SK-N-SH (cell line): ENCODE results near the gene CCDC18. TPM values are rescaled to one million over a fixed set of nuclear protein-coding genes. Genes with fewer than 3 reads are reported as not detected.

Experiments
- CTCF ChIA-PET: fragments of 300-600, 350-600 bp; formaldehyde crosslinking; extraction: SDS; loops from one replicate; lab custom pipeline; 2021; lab: Yijun Ruan, JAX
- POLR2A ChIA-PET: fragments of 350-600 bp; sonication (Branson Sonifier 250); formaldehyde crosslinking; extraction: SDS; loops from one replicate; lab custom pipeline; 2020; ENCODE audit warnings: antibody characterized with exemption, inconsistent platforms; lab: Yijun Ruan, JAX
- DNase-seq: peaks from one replicate; pipeline ENCODE4 v3.0.0; 2012
- H2AFZ ChIP-seq: fragments of 200-600 bp; sonication (generic); 2 replicates; pipeline ENCODE4 v1.8.1; 2016; ENCODE audit warnings: antibody characterized with exemption, mild to moderate bottlenecking, low read depth
- H3F3A ChIP-seq: fragments of 200-600 bp; sonication (generic); replicated peaks from 2 replicates; pipeline ENCODE3; 2016; ENCODE audit warnings: antibody characterized with exemption, mild to moderate bottlenecking; ENCODE audit not compliant: insufficient read depth
- H3K27ac ChIP-seq, 2 experiments: fragments of 200-500 bp in 1 of 2; fragments of 200-600 bp in 1 of 2; sonication (Bioruptor generic) in 1 of 2; sonication (generic), shearing (Covaris generic) in 1 of 2; 2 replicates each; pipeline versions ENCODE4 v1.5.1 to v1.6.1; 2014 to 2016; ENCODE audit warnings: low read depth in 2 of 2, inconsistent platforms in 1 of 2, low read length in 1 of 2, mild to moderate bottlenecking in 1 of 2, mixed read lengths in 1 of 2
- H3K27me3 ChIP-seq: fragments of 200-600 bp; sonication (generic), shearing (Covaris generic); 2 replicates; pipeline ENCODE4 v1.6.1; 2016; ENCODE audit warnings: mixed run types; ENCODE audit not compliant: insufficient read depth
- H3K36me3 ChIP-seq, 2 experiments: fragments of 200-500 bp in 1 of 2; fragments of 200-600 bp in 1 of 2; sonication (Bioruptor generic) in 1 of 2; sonication (generic) in 1 of 2; replicated peaks in 1 of 2; 2 replicates each; pipeline versions ENCODE3 to v1.5.1; 2014 to 2016; ENCODE audit warnings: low read length in 1 of 2, mild to moderate bottlenecking in 1 of 2; ENCODE audit not compliant: insufficient read depth in 2 of 2, control insufficient read depth in 1 of 2
- H3K4me1 ChIP-seq, 2 experiments: fragments of 200-500 bp in 1 of 2; fragments of 200-600 bp in 1 of 2; sonication (Bioruptor generic) in 1 of 2; sonication (generic), shearing (Covaris generic) in 1 of 2; 2 replicates each; pipeline versions ENCODE4 v1.5.1 to v1.6.1; 2014 to 2016; ENCODE audit warnings: low read depth in 1 of 2, low read length in 1 of 2, mixed run types in 1 of 2; ENCODE audit not compliant: insufficient read depth in 2 of 2, control insufficient read depth in 1 of 2
- H3K4me2 ChIP-seq: fragments of 200-600 bp; sonication (generic), shearing (Covaris generic); 2 replicates; pipeline ENCODE4 v1.6.1; 2017; ENCODE audit warnings: mixed run types
- H3K4me3 ChIP-seq, 2 experiments: fragments of 200-500 bp in 1 of 2; fragments of 200-600 bp in 1 of 2; sonication (Bioruptor generic) in 1 of 2; sonication (generic), shearing (Covaris generic) in 1 of 2; 2 replicates each; pipeline versions ENCODE4 v1.5.1 to v1.8.1; 2014 to 2016; ENCODE audit warnings: low read depth in 2 of 2, inconsistent platforms in 1 of 2, low read length in 1 of 2, mild to moderate bottlenecking in 1 of 2, mixed read lengths in 1 of 2, moderate library complexity in 1 of 2
- H3K79me2 ChIP-seq: fragments of 200-600 bp; sonication (generic); 2 replicates; pipeline ENCODE4 v1.8.1; 2017; ENCODE audit warnings: mild to moderate bottlenecking; ENCODE audit not compliant: insufficient read depth
- H3K9ac ChIP-seq: fragments of 200-600 bp; sonication (generic); 2 replicates; pipeline ENCODE4 v1.6.1; 2017; ENCODE audit warnings: mixed run types
- H3K9me2 ChIP-seq: fragments of 200-600 bp; sonication (generic); 2 replicates; pipeline ENCODE4 v1.6.1; 2017; ENCODE audit warnings: mixed run types
- H3K9me3 ChIP-seq: fragments of 200-600 bp; sonication (generic); 2 replicates; pipeline ENCODE4 v1.6.1; 2017; ENCODE audit warnings: mixed run types, mild to moderate bottlenecking, moderate library complexity
- H4K20me1 ChIP-seq: fragments of 200-600 bp; sonication (generic); 2 replicates; pipeline ENCODE4 v1.6.1; 2017; ENCODE audit warnings: mild to moderate bottlenecking, mixed run types; ENCODE audit not compliant: insufficient read depth
- CHD2 ChIP-seq: fragments of 150-350 bp; IDR thresholded peaks from 2 replicates; pipeline ENCODE4 v1.6.1; 2018; ENCODE audit warnings: low read length; ENCODE audit not compliant: partially characterized antibody
- ELF1 ChIP-seq: IDR thresholded peaks from 2 replicates; pipeline ENCODE4 v1.4.0; 2012
- GABPA ChIP-seq: IDR thresholded peaks from 2 replicates; pipeline ENCODE4 v1.4.0; 2012; ENCODE audit warnings: low read depth, mild to moderate bottlenecking
- MEF2A ChIP-seq: IDR thresholded peaks from 2 replicates; pipeline ENCODE4 v1.4.0; 2012; ENCODE audit warnings: low read depth, borderline replicate concordance
- MXI1 ChIP-seq: IDR thresholded peaks from 2 replicates; pipeline ENCODE4 v1.6.1; 2012; ENCODE audit warnings: mild to moderate bottlenecking, low read depth, low read length, improper control_type of control experiment
- NRF1 ChIP-seq: IDR thresholded peaks from 2 replicates; pipeline ENCODE4 v1.6.1; 2012; ENCODE audit warnings: low read depth, mild to moderate bottlenecking, low read length
- SIN3A ChIP-seq: IDR thresholded peaks from 2 replicates; pipeline ENCODE4 v1.6.1; 2012; ENCODE audit warnings: low read depth, mild to moderate bottlenecking, low read length, moderate library complexity, borderline replicate concordance
- SMC3 ChIP-seq: IDR thresholded peaks from 2 replicates; pipeline ENCODE4 v1.6.1; 2012; ENCODE audit warnings: low read depth, low read length, improper control_type of control experiment
- YY1 ChIP-seq: IDR thresholded peaks from 2 replicates; pipeline ENCODE4 v1.4.0; 2012; ENCODE audit warnings: low read depth, mild to moderate bottlenecking
- WGBS: methylation state at CpG from one replicate; pipeline ENCODE4 v1.1.6; 2017; ENCODE audit warnings: low lambda C conversion rate; 5-methylcytosine and 5-hydroxymethylcytosine counted together
- polyA plus RNA-seq, 3 experiments: library from polyadenylated mRNA; depleted of rRNA; stranded (reverse); fragments of >200 nt; gene quantifications; 2 replicates each; pipeline ENCODE4 v1.2.3, GENCODE V29; 2012
- TF ChIP-seq, protein P1 (sequence below): IDR thresholded peaks from 2 replicates; pipeline ENCODE4 v1.4.0; 2012; ENCODE audit warnings: low read depth, borderline replicate concordance
- TF ChIP-seq, protein P2 (sequence below): IDR thresholded peaks from 2 replicates; pipeline ENCODE4 v1.4.0; 2012; ENCODE audit warnings: low read depth, borderline replicate concordance
- TF ChIP-seq, protein P3 (sequence below): IDR thresholded peaks from 2 replicates; pipeline ENCODE4; 2012
- TF ChIP-seq, protein P4 (sequence below): fragments of 200-600 bp; sonication (generic); IDR thresholded peaks from 2 replicates; pipeline ENCODE4 v1.6.1; 2017; ENCODE audit warnings: antibody characterized with exemption, mild to moderate bottlenecking, moderate library complexity

CCDC18 gene
- polyA plus RNA-seq, 1 of the 3 experiments (the other 2 are of a cell fraction) = 4.0 TPM

DNA sequence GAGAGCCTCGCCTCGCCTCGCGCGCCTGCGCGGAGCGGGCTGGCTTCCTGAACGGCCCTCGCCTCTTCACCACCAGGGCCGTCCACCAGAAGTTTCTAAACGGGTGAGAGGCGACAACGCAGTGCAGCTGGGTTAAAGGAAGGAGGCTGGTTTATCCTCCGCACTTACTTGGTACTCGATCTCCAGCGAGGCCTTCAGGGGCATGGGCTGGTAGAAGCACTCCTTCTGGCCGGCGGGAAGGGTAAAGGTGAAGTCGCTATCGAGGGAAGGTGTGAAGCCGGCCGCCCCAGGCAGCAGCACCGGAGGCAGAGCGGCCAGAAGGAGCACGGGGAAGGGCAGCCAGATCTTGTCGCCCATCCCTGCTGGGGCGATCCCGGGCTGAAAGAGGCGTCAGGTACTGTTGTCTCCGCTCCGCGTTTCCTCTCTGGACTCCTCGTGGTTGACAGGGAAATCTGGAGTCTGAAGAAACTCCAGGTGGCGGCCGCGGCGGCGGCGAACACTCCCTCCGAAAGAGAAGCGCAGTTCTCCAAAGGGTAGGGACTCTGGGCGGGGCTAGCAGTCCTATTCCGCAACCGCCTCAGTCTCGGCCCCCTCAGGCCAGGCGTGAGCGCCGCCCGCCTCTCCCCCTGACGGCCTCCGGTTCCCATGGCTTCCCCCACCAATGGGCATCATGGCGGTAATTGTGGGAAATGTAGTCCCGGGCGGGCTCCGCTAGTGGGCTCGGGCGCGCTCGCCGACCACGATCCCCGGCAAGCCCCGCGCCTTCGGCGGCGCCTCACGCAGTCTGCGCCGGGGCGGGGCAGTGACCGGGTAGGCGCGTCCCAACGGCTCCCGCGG, 420 bp upstream of the CCDC18 start, which contains the start of gene TMED5 (continued):
- no peak for TF ChIP-seq MXI1
- no peak; the same call in 1 of the 2 replicates for TF ChIP-seq YY1
- TF ChIP-seq, protein P1, sequence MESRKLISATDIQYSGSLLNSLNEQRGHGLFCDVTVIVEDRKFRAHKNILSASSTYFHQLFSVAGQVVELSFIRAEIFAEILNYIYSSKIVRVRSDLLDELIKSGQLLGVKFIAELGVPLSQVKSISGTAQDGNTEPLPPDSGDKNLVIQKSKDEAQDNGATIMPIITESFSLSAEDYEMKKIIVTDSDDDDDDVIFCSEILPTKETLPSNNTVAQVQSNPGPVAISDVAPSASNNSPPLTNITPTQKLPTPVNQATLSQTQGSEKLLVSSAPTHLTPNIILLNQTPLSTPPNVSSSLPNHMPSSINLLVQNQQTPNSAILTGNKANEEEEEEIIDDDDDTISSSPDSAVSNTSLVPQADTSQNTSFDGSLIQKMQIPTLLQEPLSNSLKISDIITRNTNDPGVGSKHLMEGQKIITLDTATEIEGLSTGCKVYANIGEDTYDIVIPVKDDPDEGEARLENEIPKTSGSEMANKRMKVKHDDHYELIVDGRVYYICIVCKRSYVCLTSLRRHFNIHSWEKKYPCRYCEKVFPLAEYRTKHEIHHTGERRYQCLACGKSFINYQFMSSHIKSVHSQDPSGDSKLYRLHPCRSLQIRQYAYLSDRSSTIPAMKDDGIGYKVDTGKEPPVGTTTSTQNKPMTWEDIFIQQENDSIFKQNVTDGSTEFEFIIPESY = no peak
- TF ChIP-seq NRF1 = peak; percentile 87
- TF ChIP-seq, protein P2, sequence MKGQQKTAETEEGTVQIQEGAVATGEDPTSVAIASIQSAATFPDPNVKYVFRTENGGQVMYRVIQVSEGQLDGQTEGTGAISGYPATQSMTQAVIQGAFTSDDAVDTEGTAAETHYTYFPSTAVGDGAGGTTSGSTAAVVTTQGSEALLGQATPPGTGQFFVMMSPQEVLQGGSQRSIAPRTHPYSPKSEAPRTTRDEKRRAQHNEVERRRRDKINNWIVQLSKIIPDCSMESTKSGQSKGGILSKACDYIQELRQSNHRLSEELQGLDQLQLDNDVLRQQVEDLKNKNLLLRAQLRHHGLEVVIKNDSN = peak; percentile 49
- TF ChIP-seq, protein P3, sequence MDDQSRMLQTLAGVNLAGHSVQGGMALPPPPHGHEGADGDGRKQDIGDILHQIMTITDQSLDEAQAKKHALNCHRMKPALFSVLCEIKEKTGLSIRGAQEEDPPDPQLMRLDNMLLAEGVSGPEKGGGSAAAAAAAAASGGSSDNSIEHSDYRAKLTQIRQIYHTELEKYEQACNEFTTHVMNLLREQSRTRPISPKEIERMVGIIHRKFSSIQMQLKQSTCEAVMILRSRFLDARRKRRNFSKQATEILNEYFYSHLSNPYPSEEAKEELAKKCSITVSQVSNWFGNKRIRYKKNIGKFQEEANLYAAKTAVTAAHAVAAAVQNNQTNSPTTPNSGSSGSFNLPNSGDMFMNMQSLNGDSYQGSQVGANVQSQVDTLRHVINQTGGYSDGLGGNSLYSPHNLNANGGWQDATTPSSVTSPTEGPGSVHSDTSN = no peak
- TF ChIP-seq CHD2 = peak; percentile 85
- TF ChIP-seq, all 33 proteins: peak for 14

DNA sequence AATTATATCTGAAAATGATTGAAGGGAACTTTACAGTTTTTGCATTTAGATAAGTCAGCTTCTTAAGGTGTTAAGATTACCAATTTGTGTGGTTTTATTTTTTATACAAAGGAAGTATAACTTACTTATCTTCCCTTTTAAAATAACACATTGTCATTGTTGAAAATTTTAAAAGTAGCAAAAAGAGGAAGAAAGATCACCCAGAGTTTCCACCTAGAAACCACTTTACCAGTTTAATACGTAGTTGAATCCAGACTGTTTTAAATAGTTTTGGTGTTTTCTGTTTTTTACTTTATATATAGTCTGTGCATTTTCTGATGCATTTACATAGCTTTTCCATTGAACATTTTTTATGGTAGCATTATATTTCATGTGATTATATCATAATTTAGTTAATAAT, 6.1 kb downstream of the CCDC18 start:
- CTCF ChIA-PET = interaction anchor here (0.9 kb wide), 1 partner anchor 37 kb away, joined by 3 read pairs; no protein-coding TSS in a partner anchor

More for the DNA sequence above, 6.1 kb downstream of the CCDC18 start:
- H3K36me3 ChIP-seq = peaks cover 4 to 18% of the 10 kb centered on the region in 2 experiments
- H3K4me3 ChIP-seq = no peak overlapping the region
- H3K4me2 ChIP-seq = no peak overlapping the region
- peaks cover 34% of the 10 kb centered on the region for H3K79me2 ChIP-seq
- no peaks in the 10 kb centered on the region for H3K9me3 ChIP-seq
- H3K4me1 ChIP-seq = peaks cover 0 to 12% of the 10 kb centered on the region in 2 experiments; a peak in 2 of 4 replicates
- TF ChIP-seq SIN3A = no peak
- no peak for TF ChIP-seq MEF2A
- no peak for TF ChIP-seq YY1
- no peak for TF ChIP-seq GABPA
- TF ChIP-seq SMC3 = no peak
- TF ChIP-seq ELF1 = no peak
- TF ChIP-seq, protein P4, sequence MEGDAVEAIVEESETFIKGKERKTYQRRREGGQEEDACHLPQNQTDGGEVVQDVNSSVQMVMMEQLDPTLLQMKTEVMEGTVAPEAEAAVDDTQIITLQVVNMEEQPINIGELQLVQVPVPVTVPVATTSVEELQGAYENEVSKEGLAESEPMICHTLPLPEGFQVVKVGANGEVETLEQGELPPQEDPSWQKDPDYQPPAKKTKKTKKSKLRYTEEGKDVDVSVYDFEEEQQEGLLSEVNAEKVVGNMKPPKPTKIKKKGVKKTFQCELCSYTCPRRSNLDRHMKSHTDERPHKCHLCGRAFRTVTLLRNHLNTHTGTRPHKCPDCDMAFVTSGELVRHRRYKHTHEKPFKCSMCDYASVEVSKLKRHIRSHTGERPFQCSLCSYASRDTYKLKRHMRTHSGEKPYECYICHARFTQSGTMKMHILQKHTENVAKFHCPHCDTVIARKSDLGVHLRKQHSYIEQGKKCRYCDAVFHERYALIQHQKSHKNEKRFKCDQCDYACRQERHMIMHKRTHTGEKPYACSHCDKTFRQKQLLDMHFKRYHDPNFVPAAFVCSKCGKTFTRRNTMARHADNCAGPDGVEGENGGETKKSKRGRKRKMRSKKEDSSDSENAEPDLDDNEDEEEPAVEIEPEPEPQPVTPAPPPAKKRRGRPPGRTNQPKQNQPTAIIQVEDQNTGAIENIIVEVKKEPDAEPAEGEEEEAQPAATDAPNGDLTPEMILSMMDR = no peak
- TF ChIP-seq, all 33 proteins: peak for 0
- Histone ChIP-seq H3K27me3 (no peaks in the 10 kb centered on the region), H3K9ac (no peak overlapping the region), H3F3A (no peaks in the 10 kb centered on the region), H3K27ac (no peak overlapping the region), H4K20me1 (no peaks in the 10 kb centered on the region), H2AFZ (no peak overlapping the region), H3K9me2 (no peaks in the 10 kb centered on the region)
- 97% methylated on average over 1 of the region's 1 CpG for WGBS
- POLR2A ChIA-PET = no interaction called here
- DNase-seq = no peak
